Activated CD4-positive, CD25-positive, alpha-beta regulatory T cell (primary cell): ENCODE data around the gene DMD.
"Not testable (repeated sequence)": the region's sequence is repeated elsewhere in the genome, so short reads cannot be mapped to it uniquely, and the experiment has no call there.

Experiments used
- DNase-seq, 4 experiments: peaks; one replicate each; lab custom pipeline; 2025; lab: John Stamatoyannopoulos, UW

Gene DMD

DNA sequence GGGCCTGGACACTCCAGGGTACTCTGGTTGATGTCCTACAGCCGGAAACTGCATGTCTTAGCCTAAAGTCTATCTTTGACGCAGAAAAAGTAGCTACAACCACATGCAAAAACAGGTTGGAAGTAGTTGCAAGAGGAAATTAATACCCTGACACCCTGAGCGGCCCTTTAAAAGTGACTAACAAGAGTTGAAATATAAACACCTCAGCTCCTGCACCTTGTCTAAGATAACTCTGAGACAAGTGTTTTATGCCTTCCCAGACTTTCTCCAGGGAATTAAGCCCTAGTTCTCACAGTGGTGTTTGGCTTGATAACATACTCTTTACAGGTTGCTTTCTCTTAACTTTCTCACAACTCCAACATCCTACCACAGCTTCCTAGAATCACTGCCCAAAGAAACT, 943.1 kb downstream of the DMD start:
- DNase-seq: no peak

DNA sequence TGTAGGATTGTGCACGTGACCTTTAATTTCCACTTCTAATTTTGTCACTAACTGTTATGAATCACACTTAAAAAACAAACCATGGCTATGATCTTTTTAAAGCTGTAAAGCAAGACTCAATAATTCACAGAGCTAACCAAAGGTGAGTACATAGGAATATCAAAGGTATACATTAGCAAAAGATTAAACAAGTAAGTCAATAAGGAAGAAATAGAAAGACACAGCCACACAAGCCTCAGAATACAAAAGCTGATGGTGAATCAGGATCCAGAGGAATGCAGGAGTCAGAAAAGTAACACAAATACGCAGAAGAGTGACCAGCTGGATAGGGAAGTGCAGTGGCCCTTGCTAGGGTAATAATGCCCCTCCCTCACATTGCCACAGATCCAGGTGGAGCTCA, 943.6 kb downstream of the DMD start:
- DNase-seq: no peak

GRCh38 chrX:32246675-32247074, 964.7 kb downstream of the DMD start:
- not testable (repeated sequence) for DNase-seq

DNA sequence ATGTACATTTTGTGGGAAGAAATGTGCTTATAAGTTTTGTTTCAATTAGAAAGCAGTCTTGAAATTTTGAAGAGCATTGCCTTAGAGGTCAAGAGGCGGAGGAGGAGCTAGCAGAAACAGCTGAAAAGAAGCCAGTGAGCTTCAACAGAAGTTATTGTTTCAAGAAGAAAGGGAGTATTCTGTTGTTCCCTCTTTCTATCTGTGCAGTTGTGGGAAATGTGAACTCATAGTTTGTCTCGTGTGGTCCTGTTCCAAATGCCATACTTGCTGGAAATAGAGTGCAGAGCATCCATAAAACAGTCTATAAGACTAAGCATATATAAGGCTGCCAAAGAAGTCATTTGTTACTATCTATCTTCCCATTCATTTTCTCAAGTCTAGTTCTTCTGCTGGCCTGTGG, 1015.7 kb downstream of the DMD start:
- DNase-seq: no peak

DNA sequence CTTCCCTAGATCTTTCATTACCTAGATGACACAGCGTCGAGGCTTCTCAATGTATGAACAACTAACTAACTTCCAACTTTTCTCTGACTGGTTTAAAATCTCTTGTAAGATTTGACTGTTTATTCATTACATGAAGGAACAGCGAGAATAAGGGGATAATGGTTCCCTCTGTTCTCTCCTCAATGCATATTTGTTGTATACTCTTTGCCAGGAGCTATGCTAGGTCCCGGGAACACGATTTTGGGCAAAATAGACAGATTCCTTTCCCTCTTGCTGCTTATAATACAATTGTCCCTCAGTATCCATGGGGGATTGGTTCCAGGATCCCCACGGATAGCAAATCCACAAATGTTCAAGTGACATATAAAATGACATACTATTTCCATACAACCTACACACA, 1020.0 kb downstream of the DMD start:
- no peak for DNase-seq

- DNase-seq: no peak
Measured at GRCh38 chrX:32185160-32185559, 1026.2 kb downstream of the DMD start.

GRCh38 chrX:32183066-32183465, 1028.3 kb downstream of the DMD start:
- DNase-seq: no peak

DNA sequence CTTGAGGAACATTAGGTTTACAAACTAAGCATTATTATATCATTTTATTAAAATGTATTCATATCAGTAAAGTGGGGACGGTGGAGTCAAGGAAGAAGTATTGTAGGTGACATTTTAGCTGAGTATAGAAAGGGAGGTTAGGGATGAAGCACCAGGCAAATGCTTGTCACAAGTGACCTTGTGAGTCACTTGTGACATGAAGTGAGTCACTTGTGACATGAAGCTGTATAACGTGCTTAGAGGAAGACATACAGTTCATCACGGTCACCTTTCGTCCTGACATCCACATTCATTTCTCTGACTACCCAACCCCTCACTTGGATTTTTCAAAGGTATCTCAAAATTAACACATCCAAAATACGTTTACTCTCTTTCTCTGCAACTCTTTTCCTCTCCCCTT, 1034.8 kb downstream of the DMD start:
- no peak for DNase-seq

- DNase-seq: no peak
Measured at GRCh38 chrX:32170481-32170880, 1040.9 kb downstream of the DMD start.

- DNase-seq: no peak
Measured at GRCh38 chrX:32155044-32155638, 1056.2 kb downstream of the DMD start.

DNA sequence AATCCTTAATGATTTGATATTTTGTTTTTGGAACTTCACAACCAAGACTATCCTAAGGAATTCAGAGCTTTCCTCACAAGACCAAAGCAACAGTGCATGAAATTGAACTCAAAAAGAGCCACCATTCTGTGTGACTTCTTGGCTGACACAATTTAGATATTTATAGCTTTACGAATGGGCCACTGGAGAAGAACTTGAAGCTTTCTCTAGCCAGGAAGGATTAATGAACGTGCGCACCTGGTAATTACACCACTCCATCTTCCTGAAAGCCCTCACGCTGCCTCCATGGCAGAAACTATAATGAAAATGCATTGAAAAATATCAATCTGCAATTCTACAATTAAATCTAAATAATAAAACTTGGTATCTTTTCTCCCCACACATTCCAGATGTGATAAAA, 1057.8 kb downstream of the DMD start:
- DNase-seq: no peak

DNA sequence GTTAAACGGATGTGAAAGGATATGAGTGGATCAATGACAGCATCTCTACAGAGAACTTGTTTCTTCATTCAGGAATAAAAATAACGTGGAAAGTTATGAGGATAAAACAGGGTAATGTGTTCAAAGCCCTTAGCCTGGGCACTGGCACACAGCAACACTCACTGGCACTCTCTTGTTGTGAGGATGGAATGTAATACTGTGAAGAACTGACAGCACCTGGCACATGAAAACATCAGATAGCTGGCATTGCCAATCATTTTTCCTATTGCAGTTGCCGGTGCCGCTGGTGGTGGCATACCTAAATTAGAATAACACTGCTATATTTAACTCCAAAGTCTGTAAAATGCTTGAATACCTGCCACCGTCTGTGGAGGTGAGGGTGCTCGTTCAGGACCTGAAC, 1061.2 kb downstream of the DMD start:
- no peak for DNase-seq

DNA sequence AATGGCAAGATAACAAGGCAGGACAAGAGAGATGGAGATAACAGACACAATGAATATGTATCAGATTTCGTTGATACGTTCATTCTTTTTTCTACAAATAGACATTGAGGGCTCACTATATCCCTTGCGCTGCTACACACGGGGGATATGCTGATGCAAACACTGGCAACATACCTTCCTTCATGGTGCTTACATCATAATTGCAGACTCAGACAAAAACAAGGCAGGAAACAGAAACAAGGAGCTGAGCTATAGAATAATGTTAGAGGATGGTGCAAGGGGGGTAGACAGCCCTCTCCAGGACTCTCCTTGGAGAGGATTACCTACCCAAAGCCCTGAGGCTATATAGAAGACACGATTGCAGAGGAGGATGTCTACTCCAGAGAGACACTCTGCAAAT, 1069.5 kb downstream of the DMD start:
- DNase-seq: no peak

DNA sequence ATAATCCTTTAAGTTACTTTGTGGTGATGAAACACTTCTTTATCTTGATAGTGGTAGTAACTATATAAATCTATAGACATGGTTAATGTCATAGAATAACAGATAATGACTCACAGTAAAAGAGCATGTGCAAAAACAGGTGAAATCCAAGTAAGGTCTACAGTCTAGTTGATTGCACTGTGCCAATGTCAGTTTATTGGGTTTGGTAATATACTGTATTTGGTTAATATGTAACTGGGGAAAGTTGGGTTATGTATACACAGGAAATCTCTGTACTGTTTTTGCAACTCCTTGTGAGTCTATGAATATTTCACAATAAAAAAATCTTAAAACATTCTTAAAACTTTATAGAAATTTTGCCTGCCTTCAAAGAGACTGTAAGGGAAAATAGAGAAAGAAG, 1071.9 kb downstream of the DMD start:
- DNase-seq: no peak

DNA sequence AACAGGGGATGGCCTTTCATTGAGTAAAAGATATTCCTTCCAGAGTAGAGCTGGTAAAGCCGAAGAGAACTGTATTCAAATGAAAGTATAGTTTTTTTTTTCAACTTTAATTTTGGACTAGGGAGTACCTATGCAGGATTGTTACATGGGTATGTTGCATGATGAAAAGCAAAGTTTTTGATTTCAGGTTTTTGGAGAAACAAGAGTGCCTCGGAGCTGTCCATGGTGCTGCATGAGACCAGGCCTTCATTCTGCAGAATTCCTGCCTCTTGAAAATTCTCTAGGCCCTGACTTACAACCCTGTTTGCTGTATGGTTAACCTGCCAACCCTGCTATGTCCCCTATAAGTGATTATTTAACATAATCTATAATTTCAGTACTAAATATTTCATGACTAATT, 1073.8 kb downstream of the DMD start:
- DNase-seq: no peak

DNA sequence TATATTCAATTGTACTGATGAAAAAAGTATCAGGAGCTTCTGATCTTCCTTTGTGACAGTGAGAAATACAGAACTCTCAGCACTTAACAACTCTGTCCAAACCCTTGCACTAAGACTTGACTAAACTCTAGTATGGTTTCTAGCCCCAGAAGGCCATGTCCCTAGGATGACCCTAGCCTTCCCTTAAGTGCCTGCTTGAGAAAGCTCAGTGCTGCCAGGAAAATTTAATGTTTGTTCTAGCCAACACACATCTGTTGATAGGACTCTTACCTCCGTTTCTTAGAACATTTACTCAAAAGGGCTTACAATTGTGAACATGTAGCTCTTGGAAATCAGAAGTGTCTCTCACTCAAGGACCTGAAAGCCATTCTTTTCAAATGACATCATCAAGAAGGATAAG, 1084.4 kb downstream of the DMD start:
- no peak for DNase-seq

DNA sequence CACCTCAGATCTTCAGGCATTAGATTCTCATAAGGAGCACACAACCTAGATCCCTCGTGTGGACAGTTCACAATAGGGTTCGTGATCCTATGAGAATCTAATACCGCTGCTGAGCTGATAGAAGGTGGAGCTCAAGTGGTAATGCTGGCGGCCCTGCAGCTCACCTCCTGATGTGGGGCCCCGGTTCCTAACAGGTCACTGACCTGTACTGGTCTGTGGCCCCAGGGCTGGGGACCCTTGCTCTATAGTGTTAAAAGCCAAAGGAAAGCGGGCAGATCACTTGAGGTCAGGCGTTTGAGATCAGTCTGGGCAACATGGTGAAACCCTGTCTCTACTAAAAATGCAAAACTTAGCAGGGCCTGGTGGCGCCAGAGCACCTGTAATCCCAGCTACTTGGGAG, 1092.5 kb downstream of the DMD start:
- no peak for DNase-seq

DNA sequence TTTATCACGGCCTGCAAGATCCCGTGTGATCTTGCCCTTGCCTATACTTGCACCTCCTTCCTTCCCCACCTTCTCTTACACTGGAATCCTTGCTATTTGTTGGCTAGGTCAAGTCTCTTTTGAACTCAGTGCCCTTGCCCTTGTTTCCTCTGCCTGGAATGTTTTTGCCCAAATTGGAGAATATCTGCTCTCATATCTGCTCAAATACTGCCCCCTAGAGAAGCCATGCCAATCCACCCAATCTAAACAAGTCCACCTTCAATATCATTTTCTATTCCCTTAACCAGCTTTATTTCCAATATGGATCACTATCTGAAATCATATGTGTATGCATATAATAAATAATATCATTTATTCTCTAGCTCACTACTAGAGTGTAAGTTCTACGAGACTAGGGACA, 1095.3 kb downstream of the DMD start:
- no peak for DNase-seq

DNA sequence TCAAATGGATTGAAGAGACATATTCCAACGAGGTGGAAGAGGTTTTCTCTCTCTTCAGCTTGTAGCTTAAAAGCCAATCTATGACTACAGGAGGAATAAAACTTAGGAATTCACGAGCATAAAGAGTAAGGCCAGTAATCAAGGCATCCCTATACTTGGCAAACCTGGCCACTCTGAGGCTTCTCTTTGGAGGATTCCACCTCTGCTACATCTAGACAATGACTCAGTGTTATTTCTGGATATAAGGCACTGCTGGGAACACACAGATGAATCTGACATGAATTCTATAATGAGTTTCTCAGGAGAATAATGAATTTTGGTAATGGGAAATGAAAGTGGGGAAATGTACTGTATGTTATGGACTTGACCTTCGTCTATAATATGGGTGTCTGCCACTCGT, 1123.7 kb downstream of the DMD start:
- no peak for DNase-seq

DNA sequence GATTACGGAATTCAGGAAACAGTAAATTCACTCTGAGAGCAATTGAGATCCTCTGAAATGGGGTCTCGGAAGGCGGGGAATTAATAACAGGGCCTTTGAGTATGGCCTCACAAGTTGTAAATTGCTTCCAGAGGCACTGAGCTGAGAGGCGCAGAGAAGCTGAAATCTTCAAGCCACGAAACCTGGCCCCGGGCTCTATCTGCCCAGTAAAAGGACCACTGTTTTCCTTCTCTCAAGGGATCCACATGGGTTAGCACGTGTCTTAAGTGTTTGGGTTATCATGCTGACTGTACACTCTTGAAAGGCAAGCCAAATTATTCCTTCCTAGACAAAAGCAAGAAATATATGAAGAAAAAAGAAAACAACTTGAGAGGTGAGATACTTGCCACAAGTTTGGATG, 1126.6 kb downstream of the DMD start:
- no peak for DNase-seq

DNA sequence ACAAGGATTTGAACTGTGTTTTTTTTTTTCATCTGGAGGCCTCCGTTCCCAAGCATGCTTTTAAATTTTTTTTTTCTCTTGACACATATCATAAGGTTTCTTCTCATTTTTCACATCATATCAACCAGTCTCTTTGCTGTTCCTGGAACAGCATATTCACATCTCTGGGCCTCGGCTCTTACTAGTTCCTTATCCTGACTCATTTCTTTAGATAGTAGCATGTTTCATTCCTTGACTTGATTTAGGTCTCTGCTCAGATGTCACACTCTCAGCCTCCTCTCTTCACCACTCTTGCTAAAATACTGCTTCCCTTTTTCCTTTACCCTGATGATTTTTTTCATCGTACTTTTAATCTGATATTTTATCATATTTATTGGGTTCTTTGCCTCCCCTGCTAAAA, 1163.1 kb downstream of the DMD start:
- no peak for DNase-seq

DNA sequence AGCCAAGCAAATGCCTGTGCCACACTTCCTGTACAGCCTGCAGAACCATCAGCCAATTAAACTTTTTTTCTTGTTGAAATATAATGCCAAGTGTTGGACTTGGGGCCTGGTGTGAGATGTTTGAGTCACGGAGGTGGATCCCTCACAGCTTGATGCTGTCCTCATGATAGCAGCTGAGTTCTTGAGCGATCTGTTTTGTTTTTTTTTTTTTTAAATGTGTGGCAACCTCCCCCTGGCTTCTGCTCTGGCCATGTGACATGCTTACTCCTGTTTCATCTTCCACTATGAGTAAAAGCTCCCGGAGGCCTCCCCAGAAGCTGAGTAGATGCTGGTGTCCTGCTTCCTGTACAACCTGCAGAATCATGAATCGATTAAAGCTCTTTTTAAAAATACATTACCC, 1166.2 kb downstream of the DMD start:
- no peak for DNase-seq

- DNase-seq: no peak
Measured at GRCh38 chrX:32041181-32041580, 1170.2 kb downstream of the DMD start.

DNA sequence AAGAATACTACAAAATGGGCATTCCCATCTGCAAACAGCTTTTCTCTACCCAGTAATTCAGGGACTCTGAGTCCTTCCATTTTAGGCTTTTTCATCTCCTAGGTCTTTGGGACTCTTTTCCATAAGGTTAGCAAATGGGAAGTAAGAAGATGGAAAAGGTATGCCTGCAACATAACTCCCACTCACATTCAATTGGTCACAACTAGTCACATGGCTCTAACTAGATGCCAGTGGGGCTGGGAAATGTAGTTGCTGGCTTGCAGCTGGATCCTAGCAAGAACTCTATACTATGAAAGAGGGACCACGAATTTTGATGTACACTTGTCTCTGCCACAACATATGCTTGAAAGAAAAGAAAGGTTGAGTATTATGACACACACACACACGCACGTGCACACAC, 1184.6 kb downstream of the DMD start:
- DNase-seq: no peak

DNA sequence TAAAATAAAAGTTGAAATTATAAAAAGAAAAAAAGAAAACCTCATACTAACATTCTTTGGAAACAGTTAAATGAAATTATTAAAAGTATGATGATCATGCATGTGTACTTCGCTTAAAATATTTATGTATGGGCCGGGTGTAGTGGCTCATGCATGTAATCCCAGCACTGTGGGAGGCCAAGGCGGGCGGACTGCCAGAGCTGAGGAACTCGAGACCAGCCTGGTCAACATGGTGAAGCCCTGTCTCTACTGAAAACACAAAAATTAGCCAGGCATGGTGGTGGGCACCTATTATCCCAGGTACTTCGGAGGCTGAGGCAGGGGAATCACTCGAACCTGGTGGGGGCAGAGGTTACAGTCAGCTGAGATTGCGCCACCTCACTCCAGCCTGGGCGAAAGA, 1187.3 kb downstream of the DMD start:
- no peak for DNase-seq
